B cell (primary cell): Measurements from ENCODE around the gene CCSAP. TPM values are rescaled to one million over a fixed set of nuclear protein-coding genes. Genes with fewer than 3 reads are reported as not detected.

Source experiments
- ATAC-seq: fragments of 200-7000 bp; cut with Tn5 transposase; one replicate; pipeline ENCODE4 v1.10.0; 2021; ENCODE audit warnings: low read depth, mild to moderate bottlenecking, moderate number of reproducible peaks, moderate library complexity
- CTCF ChIA-PET: fragments of 350-600 bp; sonication (Branson Sonifier 250); formaldehyde crosslinking; loops from one replicate; lab custom pipeline; 2021; ENCODE audit warnings: antibody characterized with exemption, inconsistent platforms; lab: Charles Lee
- POLR2A ChIA-PET: fragments of 350-600 bp; sonication (Branson Sonifier 250); formaldehyde crosslinking; loops from one replicate; lab custom pipeline; 2021; ENCODE audit warnings: antibody characterized with exemption; lab: Charles Lee
- DNase-seq: peaks from one replicate; pipeline ENCODE4 v3.0.0; 2013
- H2AFZ ChIP-seq: 2 replicates; pipeline ENCODE4 v1.6.1; 2012; ENCODE audit warnings: mild to moderate bottlenecking, low read depth, low read length; ENCODE audit not compliant: insufficient read depth, poor library complexity, severe bottlenecking
- H3K27ac ChIP-seq, 2 donors: 1 replicate in 1 of 2; 2 replicates in 1 of 2; pipeline ENCODE4 v1.5.1; 2012 to 2013; ENCODE audit warnings: low read length in 2 of 2, mild to moderate bottlenecking in 2 of 2, moderate library complexity in 1 of 2
- H3K27me3 ChIP-seq, 4 experiments: fragments of 200-600 bp in 1 of 4; sonication (generic) in 1 of 4; replicated peaks in 1 of 4; 1 replicate in 2 of 4; 2 replicates in 2 of 4; pipeline versions ENCODE4 v1.6.1 to v1.7.0; 2013 to 2016; ENCODE audit warnings: low read length in 3 of 4, mild to moderate bottlenecking in 2 of 4, mixed read lengths in 1 of 4, moderate library complexity in 1 of 4; ENCODE audit not compliant: insufficient read depth in 4 of 4, control insufficient read depth in 3 of 4; ENCODE audit errors: control extremely low read depth in 1 of 4
- H3K36me3 ChIP-seq, 2 experiments: replicated peaks in 1 of 2; 1 replicate in 1 of 2; 2 replicates in 1 of 2; pipeline versions ENCODE4 v1.6.1 to v1.7.1; 2013; ENCODE audit warnings: low read length in 1 of 2; ENCODE audit not compliant: insufficient read depth in 2 of 2, control insufficient read depth in 1 of 2; ENCODE audit errors: control extremely low read depth in 1 of 2, extremely low read depth in 1 of 2
- H3K4me1 ChIP-seq, 2 donors: fragments of 200-600 bp in 1 of 2; sonication (generic) in 1 of 2; 1 replicate in 1 of 2; 2 replicates in 1 of 2; pipeline versions ENCODE4 v1.5.1 to v1.6.1; 2013 to 2017; ENCODE audit warnings: low read length in 2 of 2; ENCODE audit not compliant: control insufficient read depth in 2 of 2, insufficient read depth in 2 of 2
- H3K4me2 ChIP-seq: replicated peaks from 2 replicates; pipeline ENCODE3; 2012; ENCODE audit warnings: mild to moderate bottlenecking, low read depth, low read length; ENCODE audit not compliant: poor library complexity, severe bottlenecking
- H3K4me3 ChIP-seq, 5 experiments: fragments of 200-600 bp in 1 of 5; sonication (generic) in 1 of 5; 1 replicate in 3 of 5; 2 replicates in 2 of 5; pipeline versions ENCODE4 v1.5.1 to v1.7.0; 2011 to 2016; ENCODE audit warnings: low read length in 4 of 5, mild to moderate bottlenecking in 4 of 5, low read depth in 2 of 5, control low read depth in 1 of 5, moderate library complexity in 1 of 5; ENCODE audit not compliant: insufficient read depth in 1 of 5; ENCODE audit errors: control extremely low read depth in 1 of 5, extremely low read depth in 1 of 5
- H3K79me2 ChIP-seq: fragments of 200-600 bp; sonication (generic); one replicate; pipeline ENCODE4 v1.6.0; 2016; ENCODE audit warnings: low read length; ENCODE audit not compliant: control insufficient read depth, insufficient read depth
- H3K9ac ChIP-seq: fragments of 200-600 bp; sonication (generic); 2 replicates; pipeline ENCODE4 v1.6.1; 2017; ENCODE audit warnings: mild to moderate bottlenecking, low read length, moderate library complexity
- H3K9me3 ChIP-seq, 3 donors: one replicate each; pipeline versions ENCODE4 v1.6.1 to v1.7.1; 2013; ENCODE audit warnings: low read length in 2 of 3; ENCODE audit not compliant: control insufficient read depth in 2 of 3, insufficient read depth in 1 of 3; ENCODE audit errors: control extremely low read depth in 1 of 3
- H4K20me1 ChIP-seq: 2 replicates; pipeline ENCODE4 v1.6.0; 2012; ENCODE audit warnings: mild to moderate bottlenecking, low read length; ENCODE audit not compliant: insufficient read depth, control insufficient read depth, poor library complexity, severe bottlenecking
- H3K27ac Mint-ChIP-seq: one replicate; pipeline ENCODE4 v1.8.0; 2021; ENCODE audit warnings: mixed read lengths
- H3K27me3 Mint-ChIP-seq: one replicate; pipeline ENCODE4 v1.8.0; 2021; ENCODE audit warnings: mixed read lengths
- H3K4me1 Mint-ChIP-seq: one replicate; pipeline ENCODE4 v1.8.0; 2021; ENCODE audit warnings: mixed read lengths
- H3K4me3 Mint-ChIP-seq: one replicate; pipeline ENCODE4 v1.8.0; 2021; ENCODE audit warnings: mixed read lengths
- H3K9me3 Mint-ChIP-seq: one replicate; pipeline ENCODE4 v1.8.0; 2022; ENCODE audit warnings: mixed read lengths; ENCODE audit not compliant: insufficient read depth
- CTCF ChIP-seq: fragments of 200-600 bp; IDR thresholded peaks from one replicate; pipeline ENCODE4 v1.8.0; 2022; ENCODE audit warnings: antibody characterized with exemption, mild to moderate bottlenecking
- EZH2 ChIP-seq: IDR thresholded peaks from 2 replicates; pipeline ENCODE4 v1.6.1; 2012; ENCODE audit warnings: borderline replicate concordance, low read depth, mild to moderate bottlenecking, moderate library complexity, low read length; ENCODE audit not compliant: insufficient read depth, poor library complexity, severe bottlenecking
- WGBS: methylation state at CpG from one replicate; pipeline ENCODE4 v1.1.5; 2013; ENCODE audit warnings: missing lambda C conversion rate; ENCODE audit not compliant: insufficient coverage; 5-methylcytosine and 5-hydroxymethylcytosine counted together
- intact Hi-C: fragments of 100-400 bp; cut with micrococcal nuclease; formaldehyde crosslinking; loops from one replicate; pipeline ENCODE4 v1.10.0; 2022
- polyA plus RNA-seq: library from polyadenylated mRNA; depleted of rRNA; stranded (reverse); fragments of >200 nt; gene quantifications from 2 replicates; pipeline ENCODE4 v1.2.3, GENCODE V29; 2012
- total RNA-seq, 2 donors: library from RNA; stranded (reverse); fragments of 120-200 nt in 1 of 2; gene quantifications; 1 replicate in 1 of 2; 2 replicates in 1 of 2; pipeline versions ENCODE4 v1.2.3 to v1.2.4, GENCODE V29; 2013 to 2022

CCSAP gene
- total and polyA plus RNA-seq, 2 donors (not counting 1 experiment from before 2014, with no cell fraction given) = 3.3 to 15.8 TPM

GRCh38 chr1:229310833-229311232, 32.0 kb downstream of the CCSAP start:
- Histone ChIP-seq H3K36me3 (peaks cover 0 to 14% of the 10 kb centered on the region in 2 experiments), H3K79me2 (no peaks in the 10 kb centered on the region), H3K4me1 (no peaks in the 10 kb centered on the region), H3K27me3 (no peaks in the 10 kb centered on the region), H3K9ac (no peak overlapping the region), H4K20me1 (no peaks in the 10 kb centered on the region), H2AFZ (no peak overlapping the region), H3K27ac (no peak overlapping the region), H3K4me3 (no peak overlapping the region), H3K9me3 (no peaks in the 10 kb centered on the region), H3K4me2 (no peak overlapping the region)
- Mint-ChIP-seq H3K27ac (no peak overlapping the region), H3K4me3 (no peak overlapping the region), H3K4me1 (no peaks in the 10 kb centered on the region), H3K27me3 (no peaks in the 10 kb centered on the region), H3K9me3 (no peaks in the 10 kb centered on the region)
- intact Hi-C loops = no loop called here
- CTCF ChIA-PET = no interaction called here
- 98% methylated on average over 5 of the region's 6 CpGs for WGBS
- no peak for TF ChIP-seq CTCF
- no peak for TF ChIP-seq EZH2
- no peak for ATAC-seq
- POLR2A ChIA-PET = interaction anchor here (0.7 kb wide), 1 partner anchor 1723 kb away, joined by 3 read pairs; no protein-coding TSS in a partner anchor
- no peak for DNase-seq

- ATAC-seq (no peak), DNase-seq (no peak)
- TF ChIP-seq CTCF (no peak), EZH2 (no peak)
- Histone ChIP-seq H2AFZ (no peak overlapping the region), H3K4me1 (no peaks in the 10 kb centered on the region), H3K4me3 (no peak overlapping the region), H3K9ac (no peak overlapping the region), H3K27me3 (no peaks in the 10 kb centered on the region), H3K79me2 (no peaks in the 10 kb centered on the region), H3K9me3 (no peaks in the 10 kb centered on the region), H4K20me1 (no peaks in the 10 kb centered on the region), H3K27ac (no peak overlapping the region), H3K4me2 (no peak overlapping the region), H3K36me3 (peaks cover 0 to 14% of the 10 kb centered on the region in 2 experiments)
- Mint-ChIP-seq H3K27me3 (no peaks in the 10 kb centered on the region), H3K4me3 (no peak overlapping the region), H3K27ac (no peak overlapping the region), H3K4me1 (no peaks in the 10 kb centered on the region), H3K9me3 (no peaks in the 10 kb centered on the region)
- intact Hi-C loops = no loop called here
- WGBS = no CpG with 5 or more reads among the region's 2 CpGs
- POLR2A ChIA-PET = no interaction called here
- CTCF ChIA-PET = no interaction called here
Observed at GRCh38 chr1:229309684-229310083, 33.2 kb downstream of the CCSAP start.
